ENCODE data around the gene TSGA10IP.

TSGA10IP gene

GRCh38 chr11:65945430-65945911 lies at the start of gene TSGA10IP:
TSS of gene TSGA10IP (plus strand) at chr11:65945480. CDS start at chr11:65945676, 196 bp downstream.
- DNase-seq (ENCODE audit: low spot score) = no peak

GRCh38 chr11:65895482-65895981 lies 49.7 kb upstream of the TSGA10IP start:
- DNase-seq (ENCODE audit: low spot score) = no peak

- DNase-seq (ENCODE audit: low spot score) = no peak
Measured at GRCh38 chr11:65896034-65896999, 49.0 kb upstream of the TSGA10IP start.

GRCh38 chr11:65897020-65897471 lies 48.2 kb upstream of the TSGA10IP start:
- no peak for DNase-seq (ENCODE audit: low spot score)

- DNase-seq (ENCODE audit: low spot score) = no peak
Measured at GRCh38 chr11:65898656-65899355, 46.5 kb upstream of the TSGA10IP start.

- DNase-seq (ENCODE audit: low spot score) = no peak
Measured at GRCh38 chr11:65899356-65900124, 45.7 kb upstream of the TSGA10IP start.

- peak; percentile 74 for DNase-seq (ENCODE audit: low spot score)
Measured at GRCh38 chr11:65900125-65900898, 45.0 kb upstream of the TSGA10IP start, which contains the start of gene FOSL1. TSS of gene FOSL1 (minus strand) at chr11:65900388. CDS start at chr11:65900339, 49 bp downstream.

GRCh38 chr11:65900899-65901180 lies 44.4 kb upstream of the TSGA10IP start:
- no peak for DNase-seq (ENCODE audit: low spot score)

- DNase-seq (ENCODE audit: low spot score) = no peak
Measured at GRCh38 chr11:65903068-65903481, 42.2 kb upstream of the TSGA10IP start.

- DNase-seq (ENCODE audit: low spot score) = no peak
Measured at GRCh38 chr11:65903715-65904114, 41.6 kb upstream of the TSGA10IP start.

- DNase-seq (ENCODE audit: low spot score) = no peak
Measured at GRCh38 chr11:65906602-65907001, 38.7 kb upstream of the TSGA10IP start.

- DNase-seq (ENCODE audit: low spot score) = no peak
Measured at GRCh38 chr11:65907878-65908277, 37.4 kb upstream of the TSGA10IP start.

- peak; percentile 75 for DNase-seq (ENCODE audit: low spot score)
Measured at GRCh38 chr11:65911682-65912568, 33.4 kb upstream of the TSGA10IP start.

GRCh38 chr11:65912845-65913244 lies 32.4 kb upstream of the TSGA10IP start:
- DNase-seq (ENCODE audit: low spot score) = no peak

- no peak for DNase-seq (ENCODE audit: low spot score)
Measured at GRCh38 chr11:65915101-65915820, 30.0 kb upstream of the TSGA10IP start.

GRCh38 chr11:65915821-65916251 lies 29.4 kb upstream of the TSGA10IP start:
- no peak for DNase-seq (ENCODE audit: low spot score)

GRCh38 chr11:65916391-65916790 lies 28.9 kb upstream of the TSGA10IP start:
- DNase-seq (ENCODE audit: low spot score) = no peak

- DNase-seq (ENCODE audit: low spot score) = no peak
Measured at GRCh38 chr11:65917077-65917433, 28.2 kb upstream of the TSGA10IP start.

GRCh38 chr11:65917434-65918210 lies 27.7 kb upstream of the TSGA10IP start:
- DNase-seq (ENCODE audit: low spot score) = no peak
